ENCODE measurements around the gene FAM120A. TPM values are rescaled to one million over a fixed set of nuclear protein-coding genes. Genes with fewer than 3 reads are reported as not detected.
"Not testable (repeated sequence)": the region's sequence is repeated elsewhere in the genome, so short reads cannot be mapped to it uniquely, and the experiment has no call there.

FAM120A gene
- polyA plus RNA-seq, 1 donor from 2014 or later = 8.9 TPM

- not testable (repeated sequence) for H3K9me2 ChIP-seq (ENCODE audit: insufficient read depth, low read length); H3F3A ChIP-seq (ENCODE audit: insufficient read depth, low read length, poor library complexity, severe bottlenecking); H3K4me2 ChIP-seq (ENCODE audit: low read length); H3K36me3 ChIP-seq (ENCODE audit: insufficient read depth, low read length); H3K79me2 ChIP-seq (replicated peaks; ENCODE audit: insufficient read depth, low read length); H3K9ac ChIP-seq (ENCODE audit: low read length); H4K20me1 ChIP-seq (ENCODE audit: insufficient read depth); H3K27ac ChIP-seq (ENCODE audit: low read length); H3K4me3 ChIP-seq (ENCODE audit: low read length); H3K9me3 ChIP-seq (ENCODE audit: low read length); H3K27me3 ChIP-seq (ENCODE audit: insufficient read depth, low read depth, low read length); H2AFZ ChIP-seq (ENCODE audit: low read depth, low read length)
Measured at GRCh38 chr9:93512170-93512812, 60.8 kb downstream of the FAM120A start.

- Histone ChIP-seq H3K9me2 (ENCODE audit: insufficient read depth, low read length) (no peaks in the 10 kb centered on the region), H3K4me3 (ENCODE audit: low read length) (no peak overlapping the region), H4K20me1 (ENCODE audit: insufficient read depth) (no peaks in the 10 kb centered on the region), H3K27ac (ENCODE audit: low read length) (no peak overlapping the region), H3F3A (ENCODE audit: insufficient read depth, low read length, poor library complexity, severe bottlenecking) (no peaks in the 10 kb centered on the region), H3K36me3 (ENCODE audit: insufficient read depth, low read length) (peaks cover 5% of the 10 kb centered on the region), H3K4me2 (ENCODE audit: low read length) (no peak overlapping the region), H3K9ac (ENCODE audit: low read length) (no peak overlapping the region), H3K27me3 (ENCODE audit: insufficient read depth, low read depth, low read length) (no peaks in the 10 kb centered on the region), H3K79me2 (replicated peaks; ENCODE audit: insufficient read depth, low read length) (no peaks in the 10 kb centered on the region), H2AFZ (ENCODE audit: low read depth, low read length) (no peak overlapping the region), H3K9me3 (ENCODE audit: low read length) (no peaks in the 10 kb centered on the region)
- TF ChIP-seq SMC3 (conservative IDR thresholded peaks at IDR 0.05; ENCODE audit: poor library complexity) (no peak), CTCF (IDR thresholded peaks at IDR 0.05; ENCODE audit: poor library complexity, severe bottlenecking) (no peak), EZH2 (IDR thresholded peaks at IDR 0.05; ENCODE audit: borderline replicate concordance, insufficient read depth, low read length, poor library complexity, severe bottlenecking) (no peak), POLR2AphosphoS5 (IDR thresholded peaks at IDR 0.05) (no peak), REST (IDR thresholded peaks at IDR 0.05; ENCODE audit: borderline replicate concordance) (no peak), MXI1 (conservative IDR thresholded peaks at IDR 0.05; ENCODE audit: poor library complexity, severe bottlenecking) (no peak), RAD21 (conservative IDR thresholded peaks at IDR 0.05) (no peak), EP300 (conservative IDR thresholded peaks at IDR 0.05; ENCODE audit: poor library complexity, severe bottlenecking) (no peak), TAF1 (IDR thresholded peaks at IDR 0.05; ENCODE audit: low read depth) (no peak)
Measured at GRCh38 chr9:93513606-93514005, 62.1 kb downstream of the FAM120A start.

GRCh38 chr9:93517331-93517730 lies 65.8 kb downstream of the FAM120A start:
- no peak overlapping the region for H2AFZ ChIP-seq (ENCODE audit: low read depth, low read length)
- H3K79me2 ChIP-seq (replicated peaks; ENCODE audit: insufficient read depth, low read length) = no peaks in the 10 kb centered on the region
- no peaks in the 10 kb centered on the region for H3F3A ChIP-seq (ENCODE audit: insufficient read depth, low read length, poor library complexity, severe bottlenecking)
- H3K4me3 ChIP-seq (ENCODE audit: low read length) = no peak overlapping the region
- H3K4me2 ChIP-seq (ENCODE audit: low read length) = no peak overlapping the region
- no peaks in the 10 kb centered on the region for H3K27me3 ChIP-seq (ENCODE audit: insufficient read depth, low read depth, low read length)
- no peaks in the 10 kb centered on the region for H3K9me2 ChIP-seq (ENCODE audit: insufficient read depth, low read length)
- H3K9me3 ChIP-seq (ENCODE audit: low read length) = no peaks in the 10 kb centered on the region
- peaks cover 5% of the 10 kb centered on the region for H3K36me3 ChIP-seq (ENCODE audit: insufficient read depth, low read length)
- TF ChIP-seq MXI1 (conservative IDR thresholded peaks at IDR 0.05; ENCODE audit: poor library complexity, severe bottlenecking) (no peak), POLR2AphosphoS5 (IDR thresholded peaks at IDR 0.05) (no peak), CTCF (IDR thresholded peaks at IDR 0.05; ENCODE audit: poor library complexity, severe bottlenecking) (no peak), RAD21 (conservative IDR thresholded peaks at IDR 0.05) (no peak), EZH2 (IDR thresholded peaks at IDR 0.05; ENCODE audit: borderline replicate concordance, insufficient read depth, low read length, poor library complexity, severe bottlenecking) (no peak), TAF1 (IDR thresholded peaks at IDR 0.05; ENCODE audit: low read depth) (no peak), EP300 (conservative IDR thresholded peaks at IDR 0.05; ENCODE audit: poor library complexity, severe bottlenecking) (no peak), SMC3 (conservative IDR thresholded peaks at IDR 0.05; ENCODE audit: poor library complexity) (no peak), REST (IDR thresholded peaks at IDR 0.05; ENCODE audit: borderline replicate concordance) (no peak)
- H3K9ac ChIP-seq (ENCODE audit: low read length) = no peak overlapping the region
- no peak overlapping the region for H3K27ac ChIP-seq (ENCODE audit: low read length)
- H4K20me1 ChIP-seq (ENCODE audit: insufficient read depth) = no peaks in the 10 kb centered on the region

Data from neural cell (in vitro differentiated cells).